HepG2 (cell line): ENCODE data around the gene ASTN2. TPM values are rescaled to one million over a fixed set of nuclear protein-coding genes. Genes with fewer than 3 reads are reported as not detected.

Experiments
- ATAC-seq: fragments of 200-7000 bp; cut with Tn5 transposase; 3 replicates; pipeline ENCODE4 v1.9.1; 2020; ENCODE audit warnings: mild to moderate bottlenecking, moderate library complexity
- BruUV-seq: library from RNA; stranded (reverse); fragments of 400-500 nt; replicated peaks from 2 replicates; lab custom pipeline; 2021; lab: Mats Ljungman, UMichigan
- CTCF ChIA-PET: fragments of 300-600 bp; formaldehyde crosslinking; extraction: SDS; loops from one replicate; lab custom pipeline; 2021; ENCODE audit warnings: low total read pairs, inconsistent platforms, low intra/inter-chr PET ratio; lab: Yijun Ruan, JAX
- POLR2A ChIA-PET: fragments of 350-600 bp; sonication (Branson Sonifier 250); formaldehyde crosslinking; loops from one replicate; lab custom pipeline; 2020; ENCODE audit warnings: antibody characterized with exemption, inconsistent platforms; lab: Yijun Ruan, JAX
- DNase-seq: peaks from one replicate; pipeline ENCODE4 v3.0.0-alpha.2; 2015; ENCODE audit warnings: low spot score
- FAIRE-seq: peaks from 3 replicates; lab custom pipeline; 2011; peaks lifted over from hg19 to GRCh38; lab: Jason Lieb, UNC
- H2AFZ ChIP-seq: one replicate; pipeline ENCODE4 v1.6.1; 2011; ENCODE audit warnings: low read length, inconsistent platforms
- H3K27ac ChIP-seq: fragments of 300-600 bp; 3 replicates; pipeline ENCODE4 v1.8.0; 2011; ENCODE audit warnings: mixed run types, mild to moderate bottlenecking, mixed read lengths, low read length, inconsistent platforms; ENCODE audit not compliant: insufficient read depth; ENCODE audit errors: extremely low read length
- H3K27me3 ChIP-seq, 2 experiments: fragments of 200-600 bp in 1 of 2; 2 replicates in 1 of 2; 3 replicates in 1 of 2; pipeline versions ENCODE4 v1.6.0 to v1.8.0; 2011; ENCODE audit warnings: low read length in 2 of 2, mild to moderate bottlenecking in 2 of 2, moderate library complexity in 2 of 2, inconsistent platforms in 1 of 2; ENCODE audit not compliant: insufficient read depth in 2 of 2, control insufficient read depth in 1 of 2
- H3K36me3 ChIP-seq, 2 experiments: fragments of 200-600 bp in 1 of 2; replicated peaks in 1 of 2; 2 replicates in 1 of 2; 3 replicates in 1 of 2; pipeline versions ENCODE4 v1.5.1 to v1.8.0; 2011; ENCODE audit warnings: low read length in 2 of 2, inconsistent platforms in 1 of 2; ENCODE audit not compliant: insufficient read depth in 2 of 2, control insufficient read depth in 1 of 2
- H3K4me1 ChIP-seq: 2 replicates; pipeline ENCODE4 v1.5.1; 2012; ENCODE audit warnings: low read length, inconsistent platforms; ENCODE audit not compliant: insufficient read depth
- H3K4me2 ChIP-seq: 2 replicates; pipeline ENCODE4 v1.6.0; 2011; ENCODE audit warnings: low read depth, low read length, inconsistent platforms
- H3K4me3 ChIP-seq, 3 experiments: fragments of 200-600 bp in 1 of 3; sonication (generic), shearing (Covaris generic) in 1 of 3; replicated peaks in 1 of 3; 2 replicates each; pipeline ENCODE4 v1.5.1; 2011 to 2016; ENCODE audit warnings: low read length in 3 of 3, inconsistent platforms in 2 of 3, low read depth in 2 of 3, mild to moderate bottlenecking in 2 of 3, control low read depth in 1 of 3, mixed read lengths in 1 of 3; ENCODE audit not compliant: insufficient read depth in 1 of 3
- H3K79me2 ChIP-seq: one replicate; pipeline ENCODE4 v1.6.1; 2011; ENCODE audit warnings: low read length, inconsistent platforms; ENCODE audit not compliant: insufficient read depth
- H3K9ac ChIP-seq: 2 replicates; pipeline ENCODE4 v1.6.0; 2011; ENCODE audit warnings: mild to moderate bottlenecking, low read depth, low read length, inconsistent platforms; ENCODE audit not compliant: insufficient read depth
- H3K9me3 ChIP-seq: 2 replicates; pipeline ENCODE4 v1.5.1; 2012; ENCODE audit warnings: mild to moderate bottlenecking, low read length
- H4K20me1 ChIP-seq: 2 replicates; pipeline ENCODE4 v1.6.0; 2011; ENCODE audit warnings: inconsistent platforms, mild to moderate bottlenecking, low read length, moderate library complexity; ENCODE audit not compliant: insufficient read depth
- ARNT2 ChIP-seq: sonication (generic); formaldehyde crosslinking; IDR thresholded peaks from 2 replicates; pipeline ENCODE4 v1.8.0; 2022; ENCODE audit warnings: mild to moderate bottlenecking, low read depth, missing genetic modification reagents, moderate library complexity
- ELF4 ChIP-seq: sonication (generic); formaldehyde crosslinking; IDR thresholded peaks from 2 replicates; pipeline ENCODE4 v1.5.0; 2020; ENCODE audit warnings: missing genetic modification reagents, mild to moderate bottlenecking, moderate library complexity, borderline replicate concordance
- IRF2 ChIP-seq: IDR thresholded peaks from 2 replicates; pipeline ENCODE4 v1.6.1; 2018; ENCODE audit warnings: missing genetic modification reagents, missing compliant biosample characterization
- KLF9 ChIP-seq: IDR thresholded peaks from 2 replicates; pipeline ENCODE4 v1.6.1; 2016; ENCODE audit warnings: low read depth
- MYC ChIP-seq: sonication (generic); formaldehyde crosslinking; IDR thresholded peaks from 2 replicates; pipeline ENCODE4 v1.9.0; 2021; ENCODE audit warnings: missing genetic modification reagents, borderline replicate concordance
- TBX2 ChIP-seq: sonication (generic); formaldehyde crosslinking; IDR thresholded peaks from 2 replicates; pipeline ENCODE4 v1.5.0; 2020; ENCODE audit warnings: missing genetic modification reagents, mild to moderate bottlenecking, borderline replicate concordance
- ZNF773 ChIP-seq: sonication (generic); formaldehyde crosslinking; IDR thresholded peaks from 2 replicates; pipeline ENCODE4 v1.4.0; 2020; ENCODE audit warnings: missing genetic modification reagents, borderline replicate concordance
- WGBS: methylation state at CpG from one replicate; pipeline ENCODE4 v1.1.6; 2017; ENCODE audit warnings: low lambda C conversion rate; 5-methylcytosine and 5-hydroxymethylcytosine counted together
- in situ Hi-C: cut with HindIII; loops from 2 replicates; pipeline ENCODE4 v1.10.0; 2017; ENCODE audit warnings: low pct_unique_long_range_greater_than_20kb; ENCODE audit not compliant: extremely low pct_ligation_motif_present
- intact Hi-C: fragments of 100-400 bp; cut with micrococcal nuclease; formaldehyde crosslinking; loops from one replicate; pipeline ENCODE4 v1.10.0; 2022; ENCODE audit not compliant: unreplicated experiment
- polyA plus RNA-seq, 8 experiments: library from polyadenylated mRNA; depleted of rRNA in 3 of 8; stranded (reverse) in 7 of 8; unstranded in 1 of 8; fragments of >200 nt; fragmentation: Illumina TruSeq in 4 of 8; extraction: Trizol in 4 of 8; gene quantifications; 2 replicates each; pipeline versions ENCODE4 v1.2.1 to v1.2.3, GENCODE V29; 2011 to 2016; ENCODE audit warnings: low read depth in 4 of 8, missing spikeins in 1 of 8, mixed read lengths in 1 of 8; ENCODE audit not compliant: insufficient read depth in 1 of 8
- total RNA-seq, 5 experiments: library from RNA; depleted of rRNA; stranded (reverse); fragments of >200 nt; fragmentation: Illumina TruSeq; extraction: Trizol; gene quantifications; 2 replicates each; pipeline ENCODE4 v1.2.3, GENCODE V29; 2016; ENCODE audit warnings: low read depth in 1 of 5

Gene ASTN2
- total and polyA plus RNA-seq, 2 of the 13 experiments (the other 11 are each of a cell fraction or from before 2014, with no cell fraction given), result 5.2 to 13.5 TPM

DNA sequence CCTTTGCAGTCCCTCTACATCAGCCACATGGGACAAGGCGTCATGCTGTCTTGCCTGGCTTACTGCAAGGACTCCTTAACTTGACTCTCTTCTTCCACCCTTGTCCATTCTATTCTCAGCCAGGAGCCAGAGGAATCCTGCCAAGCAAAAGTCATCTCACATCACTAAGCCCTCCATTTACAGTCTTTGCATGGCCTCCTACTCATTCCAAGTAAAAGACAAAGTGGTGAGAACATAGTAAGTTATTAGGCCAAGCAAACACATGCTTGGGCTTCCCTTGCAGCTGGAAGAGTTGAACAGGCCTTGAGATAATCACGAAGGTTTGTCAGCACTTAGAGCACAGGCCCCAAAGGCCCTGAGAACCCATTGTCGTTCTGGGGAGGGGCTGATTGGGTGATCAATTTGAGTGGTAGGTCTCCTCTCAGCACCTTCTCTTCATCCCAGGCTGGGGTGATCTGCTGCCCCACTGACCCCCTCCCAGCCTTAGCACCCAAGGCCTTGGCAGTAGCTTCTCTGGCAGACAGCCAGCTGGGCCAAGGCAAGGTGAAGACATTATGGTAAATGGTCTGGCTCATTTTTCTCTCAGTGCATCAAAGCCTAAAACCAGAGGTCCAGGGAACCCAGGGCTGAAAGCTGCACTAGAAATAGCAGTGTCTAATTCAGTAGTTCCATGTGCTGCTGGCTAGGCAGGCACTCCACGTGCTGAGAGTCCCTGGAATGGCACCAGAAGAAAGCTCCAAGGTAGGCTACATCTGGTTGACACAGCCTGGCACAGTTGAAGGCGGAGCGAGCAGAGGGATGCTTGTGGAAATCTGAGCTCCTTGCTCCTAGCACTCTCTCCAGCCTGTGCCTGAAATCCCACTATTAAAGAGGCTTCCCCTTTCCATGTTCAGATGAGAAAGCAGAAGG is 121.4 kb downstream of the ASTN2 start:
- 36% methylated on average over 4 of the region's 6 CpGs for WGBS
- H3K36me3 ChIP-seq, result no peaks in the 10 kb centered on the region
- H4K20me1 ChIP-seq, result no peaks in the 10 kb centered on the region
- ChIA-PET CTCF (no interaction called here), POLR2A (no interaction called here)
- ATAC-seq (no peak), FAIRE-seq (no peak), DNase-seq (no peak)
- no peak for TF ChIP-seq ARNT2 (CRISPR knock-in tag)
- TF ChIP-seq ELF4 (CRISPR knock-in tag), result no peak
- no peak for TF ChIP-seq IRF2 (CRISPR knock-in tag)
- TF ChIP-seq ZNF773 (CRISPR knock-in tag), result no peak
- H3K4me2 ChIP-seq, result no peak overlapping the region
- no peak overlapping the region for H3K27ac ChIP-seq
- no peaks in the 10 kb centered on the region for H3K9me3 ChIP-seq
- intact Hi-C loops (no loop called here), in situ Hi-C loops (no loop called here)
- no peaks in the 10 kb centered on the region for H3K4me1 ChIP-seq
- H3K27me3 ChIP-seq, result no peaks in the 10 kb centered on the region
- no TSS peak for BruUV-seq
- no peak overlapping the region for H3K4me3 ChIP-seq
- H3K79me2 ChIP-seq, result no peaks in the 10 kb centered on the region
- H2AFZ ChIP-seq, result no peak overlapping the region
- no peak overlapping the region for H3K9ac ChIP-seq

DNA sequence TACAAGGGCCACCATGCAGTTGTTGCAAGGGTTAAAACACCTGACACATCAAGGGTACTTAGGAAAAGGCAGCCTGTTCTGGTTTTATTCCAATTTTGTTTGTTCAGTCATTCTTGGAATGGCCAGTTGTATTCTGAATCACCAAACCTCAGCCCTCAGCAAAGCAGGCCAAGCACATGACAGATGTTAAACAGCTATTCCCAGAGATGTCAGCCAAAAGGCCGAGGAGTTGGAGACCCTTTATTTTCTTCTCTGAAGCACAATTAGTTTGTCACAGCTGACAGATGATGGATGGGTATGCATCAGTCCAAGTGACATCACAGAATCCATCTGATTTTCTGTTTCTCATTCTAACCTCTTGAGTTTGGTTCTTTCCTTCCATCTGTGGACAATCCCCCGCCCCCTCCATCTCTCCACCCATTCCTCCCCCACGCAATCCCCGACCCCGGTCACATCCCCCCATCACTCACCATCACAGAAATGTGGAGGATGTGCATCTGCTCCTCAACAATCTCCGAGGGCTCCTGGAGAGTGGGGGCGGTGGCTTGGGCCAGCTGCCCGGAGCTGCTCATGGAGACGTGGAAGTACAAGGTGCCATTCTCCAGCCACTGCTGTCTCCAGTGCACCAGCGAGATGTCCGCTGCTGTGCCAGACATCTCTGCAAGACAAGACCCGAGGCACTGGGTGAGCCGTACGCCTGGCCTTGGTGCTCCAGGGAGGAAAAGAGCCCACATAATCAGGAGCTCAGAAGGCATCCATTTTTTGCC is 123.8 kb downstream of the ASTN2 start:
- Histone ChIP-seq H2AFZ (no peak overlapping the region), H3K36me3 (no peaks in the 10 kb centered on the region), H3K9me3 (no peaks in the 10 kb centered on the region), H3K79me2 (no peaks in the 10 kb centered on the region), H4K20me1 (no peaks in the 10 kb centered on the region), H3K4me1 (no peaks in the 10 kb centered on the region), H3K4me2 (no peak overlapping the region), H3K27me3 (no peaks in the 10 kb centered on the region), H3K27ac (no peak overlapping the region), H3K9ac (no peak overlapping the region), H3K4me3 (no peak overlapping the region)
- DNase-seq (no peak), FAIRE-seq (no peak), ATAC-seq (no peak)
- in situ Hi-C loops, result no loop called here
- intact Hi-C loops, result no loop called here
- ChIA-PET POLR2A (no interaction called here), CTCF (no interaction called here)
- BruUV-seq, result no TSS peak
- TF ChIP-seq MYC (CRISPR knock-in tag), result no peak
- TF ChIP-seq KLF9 (CRISPR knock-in tag), result no peak
- TF ChIP-seq TBX2 (CRISPR knock-in tag), result no peak
- under 1% methylated on average over 8 of the region's 14 CpGs for WGBS
